Measurements from ENCODE around the gene GLYR1. TPM values are rescaled to one million over a fixed set of nuclear protein-coding genes. Genes with fewer than 3 reads are reported as not detected.

The GLYR1 gene
- total and polyA plus RNA-seq, 4 donors, result 18.1 to 50.2 (median 40.6) TPM

DNA sequence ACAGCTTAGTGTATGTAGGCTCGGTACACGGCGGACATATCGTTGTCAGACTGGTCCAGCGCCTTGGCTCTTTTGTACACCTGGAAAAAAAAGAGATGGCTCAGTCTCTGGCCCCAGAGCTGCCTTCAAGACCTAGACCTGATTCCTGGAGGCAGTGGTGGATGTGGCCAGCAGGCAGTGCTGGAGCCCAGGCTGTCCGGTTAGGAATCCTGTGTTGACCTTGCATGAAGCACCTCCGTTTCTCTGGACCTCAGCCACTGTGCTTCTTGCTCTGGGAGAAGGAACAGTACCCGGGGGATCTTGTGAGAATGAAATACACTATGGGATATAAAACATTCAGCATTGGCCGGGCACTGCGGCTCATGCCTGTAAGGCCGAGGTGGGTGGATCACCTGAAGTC is 41.9 kb downstream of the GLYR1 start (continued):
- no peak for TF ChIP-seq ATF3 (IDR thresholded peaks at IDR 0.05)
- no peak for TF ChIP-seq EGR1 (IDR thresholded peaks at IDR 0.05; ENCODE audit: low read depth in 2 of 2)
- TF ChIP-seq TAF1 (conservative IDR thresholded peaks at IDR 0.05), result no peak
- no peak for TF ChIP-seq YY1 (IDR thresholded peaks at IDR 0.05)

DNA sequence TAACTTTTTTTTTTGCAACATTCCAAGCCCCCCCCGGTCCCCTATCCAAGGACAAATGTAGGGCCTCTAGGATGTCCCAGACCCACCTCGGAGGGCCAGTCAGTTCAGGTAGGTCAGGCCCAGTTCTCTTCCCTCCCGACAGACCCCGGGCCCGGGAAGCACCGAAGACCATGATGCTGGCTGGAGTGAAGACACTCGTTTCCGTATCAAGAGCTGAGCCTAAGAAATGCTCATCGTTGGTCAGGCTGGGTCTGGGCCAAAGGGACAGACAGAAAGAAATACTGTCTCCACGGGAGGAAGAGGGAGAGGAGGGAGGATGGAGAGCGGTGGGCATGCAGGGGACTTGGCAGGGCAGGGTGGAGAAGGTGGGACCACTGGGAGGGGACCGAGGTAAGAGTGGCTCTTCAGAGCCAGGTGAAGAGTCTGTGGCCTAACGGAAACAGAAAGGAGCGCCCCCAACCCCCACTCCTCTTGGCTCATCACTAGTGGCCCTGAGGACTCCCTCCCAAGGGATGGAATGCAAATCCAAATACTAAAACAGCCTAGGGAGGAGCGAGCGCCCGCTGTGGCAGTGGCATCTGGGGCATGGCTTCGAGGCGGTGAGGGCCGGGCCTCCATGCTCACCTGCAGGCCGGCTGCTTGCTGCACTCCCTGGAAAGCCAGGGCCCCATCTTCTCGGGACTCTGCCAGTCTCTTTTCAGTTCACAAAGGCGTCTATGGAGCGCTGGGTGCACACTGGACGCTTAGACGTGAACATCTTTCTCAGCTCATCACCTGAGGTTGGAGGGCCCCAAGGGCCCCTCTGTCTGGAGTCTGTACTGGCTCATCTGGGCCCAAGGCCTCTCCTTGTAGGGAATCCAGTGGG is 43.0 kb downstream of the GLYR1 start:
- no peaks in the 10 kb centered on the region for H3K9me3 ChIP-seq (ENCODE audit: control insufficient read depth in 4 of 4, low read length in 3 of 4)
- no peak overlapping the region for H3K27ac ChIP-seq (ENCODE audit: low read depth in 1 of 2, low read length in 2 of 2)
- no peak overlapping the region for H3K9ac ChIP-seq (ENCODE audit: low read depth in 1 of 2, low read length in 2 of 2)
- peaks cover 6 to 17% (median 11%) of the 10 kb centered on the region in 4 donors for H3K36me3 ChIP-seq (ENCODE audit: control insufficient read depth in 4 of 4, insufficient read depth in 3 of 4, low read depth in 1 of 4, low read length in 3 of 4)
- H3K4me1 ChIP-seq (ENCODE audit: control insufficient read depth in 4 of 4, insufficient read depth in 4 of 4, low read length in 3 of 4), result peaks cover 0 to 37% (median 11%) of the 10 kb centered on the region in 4 donors
- no peak for DNase-seq (ENCODE audit: low spot score)
- TF ChIP-seq HNF4G (IDR thresholded peaks at IDR 0.05) (no peak), GABPA (IDR thresholded peaks at IDR 0.05 in 1 of 2, conservative IDR thresholded peaks at IDR 0.05 in 1 of 2) (no peak), FOXA2 (IDR thresholded peaks at IDR 0.05) (no peak), ATF3 (IDR thresholded peaks at IDR 0.05) (no peak), JUND (IDR thresholded peaks at IDR 0.05) (no peak), RAD21 (IDR thresholded peaks at IDR 0.05) (no peak), REST (IDR thresholded peaks at IDR 0.05) (no peak), CTCF (IDR thresholded peaks at IDR 0.05; ENCODE audit: low read depth, low read length, missing input control) (no peak), SP1 (IDR thresholded peaks at IDR 0.05) (no peak), EGR1 (IDR thresholded peaks at IDR 0.05; ENCODE audit: low read depth in 2 of 2) (no peak), RXRA (IDR thresholded peaks at IDR 0.05) (no peak), YY1 (IDR thresholded peaks at IDR 0.05) (no peak), FOXA1 (IDR thresholded peaks at IDR 0.05) (no peak), NR2F2 (IDR thresholded peaks at IDR 0.05) (no peak), TAF1 (conservative IDR thresholded peaks at IDR 0.05) (no peak), HNF4A (conservative IDR thresholded peaks at IDR 0.05) (no peak)
- TF ChIP-seq, protein P1, sequence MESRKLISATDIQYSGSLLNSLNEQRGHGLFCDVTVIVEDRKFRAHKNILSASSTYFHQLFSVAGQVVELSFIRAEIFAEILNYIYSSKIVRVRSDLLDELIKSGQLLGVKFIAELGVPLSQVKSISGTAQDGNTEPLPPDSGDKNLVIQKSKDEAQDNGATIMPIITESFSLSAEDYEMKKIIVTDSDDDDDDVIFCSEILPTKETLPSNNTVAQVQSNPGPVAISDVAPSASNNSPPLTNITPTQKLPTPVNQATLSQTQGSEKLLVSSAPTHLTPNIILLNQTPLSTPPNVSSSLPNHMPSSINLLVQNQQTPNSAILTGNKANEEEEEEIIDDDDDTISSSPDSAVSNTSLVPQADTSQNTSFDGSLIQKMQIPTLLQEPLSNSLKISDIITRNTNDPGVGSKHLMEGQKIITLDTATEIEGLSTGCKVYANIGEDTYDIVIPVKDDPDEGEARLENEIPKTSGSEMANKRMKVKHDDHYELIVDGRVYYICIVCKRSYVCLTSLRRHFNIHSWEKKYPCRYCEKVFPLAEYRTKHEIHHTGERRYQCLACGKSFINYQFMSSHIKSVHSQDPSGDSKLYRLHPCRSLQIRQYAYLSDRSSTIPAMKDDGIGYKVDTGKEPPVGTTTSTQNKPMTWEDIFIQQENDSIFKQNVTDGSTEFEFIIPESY (IDR thresholded peaks at IDR 0.05), result no peak
- TF ChIP-seq, protein P2, sequence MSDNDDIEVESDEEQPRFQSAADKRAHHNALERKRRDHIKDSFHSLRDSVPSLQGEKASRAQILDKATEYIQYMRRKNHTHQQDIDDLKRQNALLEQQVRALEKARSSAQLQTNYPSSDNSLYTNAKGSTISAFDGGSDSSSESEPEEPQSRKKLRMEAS (IDR thresholded peaks at IDR 0.05), result no peak
- 86% methylated on average over 26 of the region's 26 CpGs for WGBS
- no peak overlapping the region for H3K4me3 ChIP-seq (ENCODE audit: low read depth in 1 of 3, low read length in 3 of 3)
- H3K27me3 ChIP-seq (ENCODE audit: control insufficient read depth in 4 of 4, insufficient read depth in 4 of 4, low read length in 3 of 4), result no peaks in the 10 kb centered on the region
